Erythroblast (primary cell): ENCODE data around the gene NRG3.

Experiments used
- GATA1 ChIP-seq: IDR thresholded peaks from 2 replicates; pipeline ENCODE4 v1.6.1; 2011; ENCODE audit warnings: low read depth, mild to moderate bottlenecking, control low read depth, low read length, moderate library complexity
- POLR2A ChIP-seq: IDR thresholded peaks from 2 replicates; pipeline ENCODE4 v1.6.1; 2011; ENCODE audit warnings: mild to moderate bottlenecking, low read length

GRCh38 chr10:82313401-82313800 lies 438.4 kb downstream of the NRG3 start:
- TF ChIP-seq POLR2A (no peak), GATA1 (no peak)
